ENCODE measurements around the gene BANP. TPM values are rescaled to one million over a fixed set of nuclear protein-coding genes. Genes with fewer than 3 reads are reported as not detected.
"Not testable (repeated sequence)": the region's sequence is repeated elsewhere in the genome, so short reads cannot be mapped to it uniquely, and the experiment has no call there.

BANP gene
- polyA plus RNA-seq, 1 of the 3 experiments (the other 2 are of a cell fraction) = 16.8 TPM

DNA sequence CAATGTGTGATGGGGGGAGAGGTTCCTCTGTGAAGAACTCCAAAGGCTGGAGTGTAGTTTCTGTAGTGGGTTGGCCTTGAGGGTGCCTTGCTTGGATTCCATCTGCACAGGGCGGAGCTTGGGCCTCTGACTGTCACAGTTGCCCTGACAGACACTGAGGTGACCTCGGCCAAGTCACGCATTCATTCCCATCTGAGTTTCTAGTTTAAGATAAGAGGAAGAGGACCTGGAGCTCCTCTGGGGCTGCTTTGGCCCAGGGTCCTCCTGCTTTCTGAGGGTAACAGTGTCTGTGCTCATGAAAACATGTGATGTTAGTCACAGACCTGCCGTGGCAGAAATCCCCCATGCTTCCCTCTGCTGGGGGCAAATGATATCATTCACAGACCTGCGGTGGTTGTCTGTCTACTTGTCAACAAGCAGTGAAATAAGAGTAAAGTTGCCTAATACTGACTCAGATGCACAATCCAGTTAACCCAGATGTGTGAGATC, 35.2 kb downstream of the BANP start:
- H3K4me2 ChIP-seq = not testable (repeated sequence)

DNA sequence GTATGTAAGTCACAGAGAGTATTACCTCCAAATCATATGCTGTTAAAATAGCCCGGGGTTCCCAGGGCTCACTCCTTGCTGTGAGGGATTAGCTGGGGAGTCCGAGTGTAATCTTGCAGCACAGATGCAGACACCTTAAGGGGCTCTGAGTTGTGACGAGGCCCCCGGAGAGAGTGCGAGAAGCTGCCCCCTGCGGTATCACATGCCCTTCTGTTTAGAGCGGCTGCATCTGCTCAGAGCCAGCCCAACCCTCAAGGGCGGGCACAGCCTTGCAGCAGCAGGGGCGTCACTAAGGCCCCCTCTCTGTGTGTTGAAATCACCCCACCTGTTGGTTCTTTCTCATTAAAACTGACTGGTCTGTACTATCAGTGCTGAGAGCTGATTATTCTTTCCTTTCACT, 37.4 kb downstream of the BANP start:
- H3K27ac ChIP-seq (ENCODE audit: low read depth in 2 of 2, low read length in 1 of 2); H3F3A ChIP-seq (replicated peaks; ENCODE audit: insufficient read depth); H3K4me1 ChIP-seq (ENCODE audit: control insufficient read depth in 1 of 2, insufficient read depth in 2 of 2, low read depth in 1 of 2, low read length in 1 of 2); H4K20me1 ChIP-seq (ENCODE audit: insufficient read depth); H3K4me2 ChIP-seq; H3K9me2 ChIP-seq; DNase-seq; H2AFZ ChIP-seq (ENCODE audit: low read depth); H3K79me2 ChIP-seq (ENCODE audit: insufficient read depth); POLR2A ChIA-PET; H3K4me3 ChIP-seq (ENCODE audit: low read depth in 2 of 2, low read length in 1 of 2); CTCF ChIA-PET; H3K9ac ChIP-seq; H3K27me3 ChIP-seq (ENCODE audit: insufficient read depth); H3K9me3 ChIP-seq: not testable (repeated sequence)
- peaks cover 0 to 14% of the 10 kb centered on the region in 2 experiments for H3K36me3 ChIP-seq (replicated peaks in 1 of 2; ENCODE audit: control insufficient read depth in 1 of 2, insufficient read depth in 2 of 2, low read length in 1 of 2)
- 98% methylated on average over 7 of the region's 9 CpGs for WGBS (ENCODE audit: low lambda C conversion rate)

More for the DNA sequence above, 35.2 kb downstream of the BANP start:
- H3K9ac ChIP-seq; H4K20me1 ChIP-seq (ENCODE audit: insufficient read depth); H3K27me3 ChIP-seq (ENCODE audit: insufficient read depth); H3K4me3 ChIP-seq (ENCODE audit: low read depth in 2 of 2, low read length in 1 of 2); H3K4me1 ChIP-seq (ENCODE audit: control insufficient read depth in 1 of 2, insufficient read depth in 2 of 2, low read depth in 1 of 2, low read length in 1 of 2); H3F3A ChIP-seq (replicated peaks; ENCODE audit: insufficient read depth); H3K27ac ChIP-seq (ENCODE audit: low read depth in 2 of 2, low read length in 1 of 2); CTCF ChIA-PET; H3K9me2 ChIP-seq; DNase-seq; H2AFZ ChIP-seq (ENCODE audit: low read depth); H3K79me2 ChIP-seq (ENCODE audit: insufficient read depth); H3K9me3 ChIP-seq; POLR2A ChIA-PET: not testable (repeated sequence)
- peaks cover 0 to 14% of the 10 kb centered on the region in 2 experiments for H3K36me3 ChIP-seq (replicated peaks in 1 of 2; ENCODE audit: control insufficient read depth in 1 of 2, insufficient read depth in 2 of 2, low read length in 1 of 2)
- WGBS (ENCODE audit: low lambda C conversion rate) = 12% methylated on average over 2 of the region's 5 CpGs

DNA sequence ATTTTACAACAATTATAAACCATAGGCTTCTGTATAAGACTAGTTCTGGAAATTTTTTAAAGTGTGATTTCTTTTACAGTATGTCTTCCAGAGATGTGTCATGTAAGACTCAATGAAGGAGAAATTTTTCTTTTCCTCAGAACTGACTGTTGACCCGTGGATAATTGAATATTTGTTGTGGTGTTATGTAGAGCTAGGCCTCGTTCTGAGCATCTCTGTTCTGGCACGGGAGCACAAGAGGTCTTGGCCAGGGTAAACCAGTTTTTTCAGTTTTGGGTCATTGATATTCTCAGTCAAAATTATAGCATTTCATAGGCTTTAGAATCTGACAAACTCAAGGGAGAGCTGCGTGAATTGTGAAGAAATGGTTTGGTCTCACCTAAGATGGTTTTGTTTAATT, 39.0 kb downstream of the BANP start:
- WGBS (ENCODE audit: low lambda C conversion rate) = 96% methylated on average over 4 of the region's 4 CpGs
- DNase-seq; H3K79me2 ChIP-seq (ENCODE audit: insufficient read depth); H3K9me3 ChIP-seq; H3K4me2 ChIP-seq; H3K4me1 ChIP-seq (ENCODE audit: control insufficient read depth in 1 of 2, insufficient read depth in 2 of 2, low read depth in 1 of 2, low read length in 1 of 2); POLR2A ChIA-PET; H4K20me1 ChIP-seq (ENCODE audit: insufficient read depth); CTCF ChIA-PET; H3K27ac ChIP-seq (ENCODE audit: low read depth in 2 of 2, low read length in 1 of 2); H3K4me3 ChIP-seq (ENCODE audit: low read depth in 2 of 2, low read length in 1 of 2); H3K9me2 ChIP-seq; H3K27me3 ChIP-seq (ENCODE audit: insufficient read depth); H3F3A ChIP-seq (replicated peaks; ENCODE audit: insufficient read depth); H3K9ac ChIP-seq; H2AFZ ChIP-seq (ENCODE audit: low read depth); H3K36me3 ChIP-seq (replicated peaks in 1 of 2; ENCODE audit: control insufficient read depth in 1 of 2, insufficient read depth in 2 of 2, low read length in 1 of 2): not testable (repeated sequence)

DNA sequence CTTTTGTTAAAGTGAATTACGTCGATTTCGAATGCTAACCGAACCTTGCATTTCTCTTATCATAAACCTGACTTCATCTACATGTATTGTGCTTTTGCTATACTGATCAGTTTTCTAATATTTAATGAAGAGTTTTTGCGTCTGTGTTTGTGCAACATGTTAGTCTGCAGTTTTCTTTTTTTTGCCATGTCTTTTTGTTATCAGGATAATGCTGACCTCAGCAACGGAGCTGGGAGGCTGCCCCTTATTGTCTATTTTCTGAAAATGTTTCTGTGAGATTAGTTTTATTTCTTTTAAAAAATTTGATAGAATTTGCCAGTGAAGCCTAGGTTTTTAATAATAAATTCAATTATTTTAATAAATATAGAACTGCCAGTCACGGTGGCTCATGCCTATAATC, 40.9 kb downstream of the BANP start:
- H2AFZ ChIP-seq (ENCODE audit: low read depth); H3F3A ChIP-seq (replicated peaks; ENCODE audit: insufficient read depth); DNase-seq; CTCF ChIA-PET; H3K9me2 ChIP-seq; H3K9me3 ChIP-seq; H3K9ac ChIP-seq; H3K79me2 ChIP-seq (ENCODE audit: insufficient read depth); H4K20me1 ChIP-seq (ENCODE audit: insufficient read depth); H3K36me3 ChIP-seq (replicated peaks in 1 of 2; ENCODE audit: control insufficient read depth in 1 of 2, insufficient read depth in 2 of 2, low read length in 1 of 2); H3K4me1 ChIP-seq (ENCODE audit: control insufficient read depth in 1 of 2, insufficient read depth in 2 of 2, low read depth in 1 of 2, low read length in 1 of 2); H3K27ac ChIP-seq (ENCODE audit: low read depth in 2 of 2, low read length in 1 of 2); H3K4me3 ChIP-seq (ENCODE audit: low read depth in 2 of 2, low read length in 1 of 2); H3K4me2 ChIP-seq; POLR2A ChIA-PET; H3K27me3 ChIP-seq (ENCODE audit: insufficient read depth): not testable (repeated sequence)
- 95% methylated on average over 7 of the region's 7 CpGs for WGBS (ENCODE audit: low lambda C conversion rate)
